HG02798 (cell line): ENCODE data around the gene DCAF6.
"Not testable (repeated sequence)": the region's sequence is repeated elsewhere in the genome, so short reads cannot be mapped to it uniquely, and the experiment has no call there.

Source experiments
- ATAC-seq: cut with Tn5 transposase; IDR thresholded peaks from one replicate; pipeline ENCODE4 v1.9.1; 2021; ENCODE audit warnings: mild to moderate bottlenecking; ENCODE audit not compliant: unreplicated experiment, poor library complexity

The DCAF6 gene

GRCh38 chr1:167936068-167936929 is at the start of gene DCAF6:
Gene DCAF6 (plus strand): TSS chr1:167936683. CDS start chr1:167936912, 229 bp downstream.
- ATAC-seq = peak; percentile 84

- not testable (repeated sequence) for ATAC-seq
Measured at GRCh38 chr1:167887187-167887586, 49.3 kb upstream of the DCAF6 start.

- ATAC-seq = no peak
Measured at GRCh38 chr1:167890400-167890799, 46.1 kb upstream of the DCAF6 start.

- ATAC-seq = no peak
Measured at GRCh38 chr1:167893798-167894197, 42.7 kb upstream of the DCAF6 start.

- no peak for ATAC-seq
Measured at GRCh38 chr1:167898578-167899222, 37.8 kb upstream of the DCAF6 start.

- ATAC-seq = peak; percentile 70
Measured at GRCh38 chr1:167899253-167899681, 37.2 kb upstream of the DCAF6 start.

GRCh38 chr1:167900907-167901306 is 35.6 kb upstream of the DCAF6 start:
- no peak for ATAC-seq

- no peak for ATAC-seq
Measured at GRCh38 chr1:167904652-167905130, 31.8 kb upstream of the DCAF6 start.

- ATAC-seq = no peak
Measured at GRCh38 chr1:167905182-167905581, 31.3 kb upstream of the DCAF6 start.

GRCh38 chr1:167905671-167906070 is 30.8 kb upstream of the DCAF6 start:
- ATAC-seq = no peak

GRCh38 chr1:167909691-167910180 is 26.7 kb upstream of the DCAF6 start:
- no peak for ATAC-seq

- no peak for ATAC-seq
Measured at GRCh38 chr1:167910530-167910929, 26.0 kb upstream of the DCAF6 start.

GRCh38 chr1:167911413-167911812 is 25.1 kb upstream of the DCAF6 start:
- no peak for ATAC-seq

GRCh38 chr1:167912294-167912693 is 24.2 kb upstream of the DCAF6 start:
- ATAC-seq = no peak

- ATAC-seq = no peak
Measured at GRCh38 chr1:167913895-167914496, 22.5 kb upstream of the DCAF6 start, which contains the start of gene ADCY10. Gene ADCY10 (minus strand): TSS chr1:167914134. CDS start chr1:167905140, 8,994 bp downstream.

- no peak for ATAC-seq
Measured at GRCh38 chr1:167915569-167915968, 20.9 kb upstream of the DCAF6 start.

GRCh38 chr1:167916766-167917511 is 19.5 kb upstream of the DCAF6 start:
- ATAC-seq = no peak

- ATAC-seq = no peak
Measured at GRCh38 chr1:167922023-167922422, 14.5 kb upstream of the DCAF6 start.

- ATAC-seq = no peak
Measured at GRCh38 chr1:167922611-167923074, 13.8 kb upstream of the DCAF6 start.
